Measurements from ENCODE around the gene GAD1. TPM values are rescaled to one million over a fixed set of nuclear protein-coding genes. Genes with fewer than 3 reads are reported as not detected.

Gene GAD1
- total RNA-seq, 2 donors from 2014 or later, result 0.41 to 5.5 TPM

DNA sequence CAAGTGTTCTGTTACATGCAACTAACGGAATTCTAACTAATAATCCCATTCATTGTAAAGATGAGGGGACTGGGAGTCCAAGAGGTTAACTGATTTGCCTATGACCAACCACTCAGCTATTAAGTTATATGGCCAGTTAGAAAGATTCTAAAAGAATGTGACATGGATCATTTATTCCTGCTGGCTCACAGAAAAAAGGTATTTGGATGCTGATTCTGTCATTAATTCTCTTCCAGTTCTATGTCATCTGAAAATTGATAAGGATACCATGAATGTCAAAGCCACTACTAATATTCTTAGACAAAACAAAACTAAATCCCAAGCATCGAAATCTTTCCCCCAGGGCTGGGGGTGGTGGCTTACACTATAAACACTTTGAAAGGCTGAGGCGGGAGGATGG lies 71.2 kb downstream of the GAD1 start:
- Histone ChIP-seq H3K27ac (no peak overlapping the region), H3K4me3 (no peak overlapping the region), H3K36me3 (no peaks in the 10 kb centered on the region), H3K27me3 (replicated peaks; ENCODE audit: insufficient read depth) (no peaks in the 10 kb centered on the region), H3K9me3 (no peaks in the 10 kb centered on the region), H3K4me1 (ENCODE audit: control insufficient read depth in 1 of 2, low read depth in 2 of 2) (no peaks in the 10 kb centered on the region)
- no peak for DNase-seq (ENCODE audit: low spot score)
- TF ChIP-seq, protein P1, sequence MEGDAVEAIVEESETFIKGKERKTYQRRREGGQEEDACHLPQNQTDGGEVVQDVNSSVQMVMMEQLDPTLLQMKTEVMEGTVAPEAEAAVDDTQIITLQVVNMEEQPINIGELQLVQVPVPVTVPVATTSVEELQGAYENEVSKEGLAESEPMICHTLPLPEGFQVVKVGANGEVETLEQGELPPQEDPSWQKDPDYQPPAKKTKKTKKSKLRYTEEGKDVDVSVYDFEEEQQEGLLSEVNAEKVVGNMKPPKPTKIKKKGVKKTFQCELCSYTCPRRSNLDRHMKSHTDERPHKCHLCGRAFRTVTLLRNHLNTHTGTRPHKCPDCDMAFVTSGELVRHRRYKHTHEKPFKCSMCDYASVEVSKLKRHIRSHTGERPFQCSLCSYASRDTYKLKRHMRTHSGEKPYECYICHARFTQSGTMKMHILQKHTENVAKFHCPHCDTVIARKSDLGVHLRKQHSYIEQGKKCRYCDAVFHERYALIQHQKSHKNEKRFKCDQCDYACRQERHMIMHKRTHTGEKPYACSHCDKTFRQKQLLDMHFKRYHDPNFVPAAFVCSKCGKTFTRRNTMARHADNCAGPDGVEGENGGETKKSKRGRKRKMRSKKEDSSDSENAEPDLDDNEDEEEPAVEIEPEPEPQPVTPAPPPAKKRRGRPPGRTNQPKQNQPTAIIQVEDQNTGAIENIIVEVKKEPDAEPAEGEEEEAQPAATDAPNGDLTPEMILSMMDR (IDR thresholded peaks at IDR 0.05), result no peak
- no peak for ATAC-seq (ENCODE audit: insufficient number of reproducible peaks, low FRiP score, low read depth)

DNA sequence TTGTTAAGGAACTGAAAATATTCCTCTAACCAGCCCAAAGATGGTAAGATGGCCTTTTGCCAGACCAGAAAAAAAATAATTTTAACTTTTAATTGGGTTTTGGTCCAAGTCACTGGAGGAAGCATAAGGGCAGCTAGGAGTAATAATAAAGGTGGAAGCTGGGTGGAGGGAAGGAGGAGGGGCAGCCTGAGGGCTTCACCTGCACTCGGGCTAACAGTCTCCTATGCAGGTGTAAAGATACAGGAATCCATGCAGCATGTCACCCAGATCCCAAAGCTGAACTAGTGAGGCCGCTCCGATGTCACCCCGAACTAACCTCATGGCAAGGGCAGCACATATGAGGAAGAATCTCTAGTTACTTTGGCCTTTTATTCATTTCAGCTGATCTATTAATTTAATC lies 75.2 kb downstream of the GAD1 start:
- no peaks in the 10 kb centered on the region for H3K9me3 ChIP-seq
- TF ChIP-seq, protein P1 (IDR thresholded peaks at IDR 0.05), result no peak
- H3K27me3 ChIP-seq (replicated peaks; ENCODE audit: insufficient read depth), result no peaks in the 10 kb centered on the region
- no peak overlapping the region for H3K4me3 ChIP-seq
- no peaks in the 10 kb centered on the region for H3K36me3 ChIP-seq
- no peaks in the 10 kb centered on the region for H3K4me1 ChIP-seq (ENCODE audit: control insufficient read depth in 1 of 2, low read depth in 2 of 2)
- H3K27ac ChIP-seq, result no peak overlapping the region
- DNase-seq (ENCODE audit: low spot score), result no peak
- no peak for ATAC-seq (ENCODE audit: insufficient number of reproducible peaks, low FRiP score, low read depth)

DNA sequence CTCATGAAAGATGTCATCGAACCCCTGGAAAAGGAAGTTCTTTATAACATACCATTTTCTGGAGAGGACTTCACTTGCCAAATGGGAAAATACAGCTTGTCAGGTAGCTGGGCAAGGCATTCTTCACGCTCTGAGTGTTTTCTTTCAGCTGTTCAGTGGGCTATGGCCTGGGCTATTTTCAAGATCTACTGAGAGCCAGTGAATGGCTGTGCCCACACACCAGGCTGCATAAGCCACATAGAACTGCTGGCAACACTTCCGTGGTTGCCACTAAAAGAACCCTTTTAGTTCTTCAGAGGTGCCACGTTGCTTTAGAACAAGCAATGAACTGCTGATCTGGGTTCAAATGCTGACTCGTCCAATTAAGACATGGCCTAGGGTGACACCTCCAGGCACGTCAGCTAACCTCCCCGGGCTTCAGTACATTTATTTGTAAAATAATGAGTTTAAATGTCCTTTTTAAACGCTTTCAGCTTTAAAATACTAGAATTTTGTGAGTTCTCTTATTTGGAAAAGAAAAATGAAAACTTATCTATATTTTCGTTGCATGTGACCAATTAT lies 75.8 kb downstream of the GAD1 start:
- no peaks in the 10 kb centered on the region for H3K4me1 ChIP-seq (ENCODE audit: control insufficient read depth in 1 of 2, low read depth in 2 of 2)
- DNase-seq (ENCODE audit: low spot score) (no peak), ATAC-seq (ENCODE audit: insufficient number of reproducible peaks, low FRiP score, low read depth) (no peak)
- no peaks in the 10 kb centered on the region for H3K27me3 ChIP-seq (replicated peaks; ENCODE audit: insufficient read depth)
- H3K27ac ChIP-seq, result no peak overlapping the region
- H3K9me3 ChIP-seq, result no peaks in the 10 kb centered on the region
- H3K4me3 ChIP-seq, result no peak overlapping the region
- TF ChIP-seq, protein P1 (IDR thresholded peaks at IDR 0.05), result no peak
- no peaks in the 10 kb centered on the region for H3K36me3 ChIP-seq

DNA sequence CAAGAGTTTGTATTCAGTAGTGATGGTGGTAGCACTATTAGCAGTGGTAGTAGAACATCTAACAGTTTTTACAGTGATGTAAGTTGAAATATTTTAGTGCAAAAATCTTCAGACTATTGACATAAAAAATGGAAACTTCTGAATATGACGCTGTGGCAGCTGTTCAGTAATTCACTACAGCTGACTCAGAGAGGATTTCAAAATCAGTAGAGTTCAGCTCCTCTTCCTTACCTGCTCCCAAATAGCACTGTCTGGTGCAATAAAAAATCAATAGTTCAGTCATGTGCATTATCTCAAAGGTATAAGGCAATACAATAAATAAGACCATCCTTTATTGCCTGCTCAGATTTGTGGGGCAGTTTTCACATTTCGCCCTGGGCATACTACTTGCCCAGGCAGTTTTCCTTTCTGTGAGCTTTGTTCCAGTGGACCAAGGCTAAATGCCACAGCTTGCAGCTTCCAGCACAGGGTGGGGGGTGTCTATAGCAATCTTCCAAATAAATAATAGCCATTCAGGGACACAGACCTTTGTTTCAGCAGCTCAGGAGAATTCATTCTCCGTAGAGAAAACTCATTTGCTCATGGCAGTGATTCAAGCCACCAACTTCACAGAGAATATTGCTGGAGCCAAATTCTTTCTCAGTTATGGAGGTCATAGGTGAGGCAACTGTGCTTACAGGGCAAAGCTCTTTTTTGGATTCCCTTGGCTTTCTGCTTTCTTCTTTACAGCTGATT lies 78.5 kb downstream of the GAD1 start:
- no peak overlapping the region for H3K4me3 ChIP-seq
- ATAC-seq (ENCODE audit: insufficient number of reproducible peaks, low FRiP score, low read depth) (no peak), DNase-seq (ENCODE audit: low spot score) (no peak)
- TF ChIP-seq, protein P1 (IDR thresholded peaks at IDR 0.05), result no peak
- H3K36me3 ChIP-seq, result no peaks in the 10 kb centered on the region
- H3K4me1 ChIP-seq (ENCODE audit: control insufficient read depth in 1 of 2, low read depth in 2 of 2), result no peaks in the 10 kb centered on the region
- no peak overlapping the region for H3K27ac ChIP-seq
- H3K27me3 ChIP-seq (replicated peaks; ENCODE audit: insufficient read depth), result no peaks in the 10 kb centered on the region
- H3K9me3 ChIP-seq, result no peaks in the 10 kb centered on the region

DNA sequence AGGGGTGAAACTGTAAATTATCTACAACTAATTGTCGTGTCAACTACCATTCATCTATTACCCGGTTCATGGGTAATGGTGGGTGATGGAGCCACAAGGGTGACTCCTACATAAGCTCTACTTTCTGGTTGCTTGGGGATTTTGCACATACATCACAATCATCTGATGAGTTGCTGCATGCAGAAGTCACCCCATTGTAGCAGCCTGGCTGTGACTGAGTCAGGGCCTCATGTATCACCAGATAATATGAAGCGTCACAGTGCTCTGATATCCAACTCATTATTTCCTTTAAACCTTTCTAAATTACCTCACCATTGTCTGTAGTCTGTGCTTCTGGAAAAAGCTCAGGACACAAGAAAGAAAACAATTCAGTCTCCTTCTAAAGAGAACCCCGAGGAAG lies 79.9 kb downstream of the GAD1 start:
- no peak overlapping the region for H3K27ac ChIP-seq
- no peaks in the 10 kb centered on the region for H3K4me1 ChIP-seq (ENCODE audit: control insufficient read depth in 1 of 2, low read depth in 2 of 2)
- ATAC-seq (ENCODE audit: insufficient number of reproducible peaks, low FRiP score, low read depth) (no peak), DNase-seq (ENCODE audit: low spot score) (no peak)
- H3K9me3 ChIP-seq, result no peaks in the 10 kb centered on the region
- no peak overlapping the region for H3K4me3 ChIP-seq
- no peaks in the 10 kb centered on the region for H3K27me3 ChIP-seq (replicated peaks; ENCODE audit: insufficient read depth)
- TF ChIP-seq, protein P1 (IDR thresholded peaks at IDR 0.05), result no peak
- no peaks in the 10 kb centered on the region for H3K36me3 ChIP-seq
